ENCODE measurements around the gene TRIM38.

The TRIM38 gene

DNA sequence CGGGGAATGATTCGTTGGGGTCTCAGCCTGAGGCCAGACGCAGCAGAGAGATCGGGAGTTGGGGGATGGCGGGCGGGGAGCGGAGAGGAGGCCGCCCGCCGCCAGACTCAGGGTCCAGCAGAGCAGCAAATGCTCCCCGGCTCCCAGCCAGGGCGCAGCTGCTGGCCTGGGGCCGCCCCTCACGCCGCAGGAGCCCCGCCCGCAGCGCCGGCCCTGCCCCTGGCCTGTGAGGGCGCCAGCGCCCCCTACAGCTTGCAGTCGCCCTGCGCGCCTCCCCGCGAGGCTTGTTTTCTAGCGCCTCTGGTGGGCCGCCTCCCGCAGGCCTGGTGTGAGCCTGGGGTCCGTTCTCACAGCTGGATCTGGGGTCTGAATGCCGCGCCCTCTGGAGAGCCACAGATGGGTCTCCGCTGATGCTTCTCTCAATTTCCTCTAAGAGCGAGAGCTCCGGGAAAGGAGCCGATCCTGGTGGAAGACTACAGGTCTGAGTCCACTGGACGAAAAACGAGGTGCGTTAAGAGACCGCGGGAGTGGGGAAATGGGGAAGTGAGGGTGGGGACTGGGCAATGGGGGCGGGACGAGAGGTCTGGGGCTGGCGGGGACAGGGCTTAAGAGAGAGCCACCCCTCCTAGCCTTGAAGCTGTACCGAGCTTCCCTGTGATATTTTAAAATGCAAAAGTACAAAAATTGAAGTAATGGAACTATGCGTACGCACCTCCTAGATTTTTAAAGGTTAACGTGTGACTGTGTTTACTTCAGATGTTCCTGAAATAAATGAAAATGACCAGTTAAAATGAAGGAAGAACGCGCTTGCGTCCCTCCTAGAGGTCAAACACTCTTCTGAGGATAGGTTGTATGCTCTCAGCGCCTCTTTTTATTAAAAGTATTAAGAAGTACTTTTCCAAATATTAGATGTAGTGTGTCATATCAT lies 30.1 kb downstream of the TRIM38 start (continued):
- TF ChIP-seq TSHZ1 (tag by site-specific recombination; IDR thresholded peaks at IDR 0.05; ENCODE audit: borderline replicate concordance) (no peak), OVOL3 (tag by site-specific recombination; IDR thresholded peaks at IDR 0.05) (0 out of 2 replicates have a peak, but pooled peaks have one; percentile 5), ZNF341 (tag by site-specific recombination; IDR thresholded peaks at IDR 0.05; ENCODE audit: low read depth) (no peak; the same call in 1 of the 2 replicates), ZNF112 (tag by site-specific recombination; IDR thresholded peaks at IDR 0.05) (no peak), ZFP37 (tag by site-specific recombination; IDR thresholded peaks at IDR 0.05) (peak; percentile 60; the same call in 1 of the 2 replicates), ZNF416 (tag by site-specific recombination; IDR thresholded peaks at IDR 0.05) (no peak), MZF1 (tag by site-specific recombination; IDR thresholded peaks at IDR 0.05; ENCODE audit: borderline replicate concordance) (peak; percentile 84; the same call in 1 of the 2 replicates), ZNF621 (tag by site-specific recombination; IDR thresholded peaks at IDR 0.05) (no peak), SP3 (tag by site-specific recombination; IDR thresholded peaks at IDR 0.05) (peak; percentile 72), REPIN1 (tag by site-specific recombination; IDR thresholded peaks at IDR 0.05; ENCODE audit: low read depth) (no peak), INSM2 (tag by site-specific recombination; IDR thresholded peaks at IDR 0.05) (peak; percentile 37; the same call in 1 of the 2 replicates), ZNF239 (tag by site-specific recombination; IDR thresholded peaks at IDR 0.05) (no peak), ZNF658 (tag by site-specific recombination; IDR thresholded peaks at IDR 0.05) (no peak), ZNF138 (tag by site-specific recombination; IDR thresholded peaks at IDR 0.05; ENCODE audit: borderline replicate concordance) (no peak), ZNF529 (tag by site-specific recombination; IDR thresholded peaks at IDR 0.05; ENCODE audit: insufficient replicate concordance) (no peak), SCRT1 (tag by site-specific recombination; IDR thresholded peaks at IDR 0.05; ENCODE audit: borderline replicate concordance) (no peak), ZNF19 (tag by site-specific recombination; IDR thresholded peaks at IDR 0.05; ENCODE audit: low read depth) (no peak), ZNF10 (tag by site-specific recombination; IDR thresholded peaks at IDR 0.05) (no peak; the same call in 1 of the 2 replicates), ZNF2 (tag by site-specific recombination; IDR thresholded peaks at IDR 0.05) (no peak; the same call in 1 of the 2 replicates), ZNF677 (tag by site-specific recombination; IDR thresholded peaks at IDR 0.05) (0 out of 2 replicates have a peak, but pooled peaks have one; percentile 28)
- TF ChIP-seq, protein P1, sequence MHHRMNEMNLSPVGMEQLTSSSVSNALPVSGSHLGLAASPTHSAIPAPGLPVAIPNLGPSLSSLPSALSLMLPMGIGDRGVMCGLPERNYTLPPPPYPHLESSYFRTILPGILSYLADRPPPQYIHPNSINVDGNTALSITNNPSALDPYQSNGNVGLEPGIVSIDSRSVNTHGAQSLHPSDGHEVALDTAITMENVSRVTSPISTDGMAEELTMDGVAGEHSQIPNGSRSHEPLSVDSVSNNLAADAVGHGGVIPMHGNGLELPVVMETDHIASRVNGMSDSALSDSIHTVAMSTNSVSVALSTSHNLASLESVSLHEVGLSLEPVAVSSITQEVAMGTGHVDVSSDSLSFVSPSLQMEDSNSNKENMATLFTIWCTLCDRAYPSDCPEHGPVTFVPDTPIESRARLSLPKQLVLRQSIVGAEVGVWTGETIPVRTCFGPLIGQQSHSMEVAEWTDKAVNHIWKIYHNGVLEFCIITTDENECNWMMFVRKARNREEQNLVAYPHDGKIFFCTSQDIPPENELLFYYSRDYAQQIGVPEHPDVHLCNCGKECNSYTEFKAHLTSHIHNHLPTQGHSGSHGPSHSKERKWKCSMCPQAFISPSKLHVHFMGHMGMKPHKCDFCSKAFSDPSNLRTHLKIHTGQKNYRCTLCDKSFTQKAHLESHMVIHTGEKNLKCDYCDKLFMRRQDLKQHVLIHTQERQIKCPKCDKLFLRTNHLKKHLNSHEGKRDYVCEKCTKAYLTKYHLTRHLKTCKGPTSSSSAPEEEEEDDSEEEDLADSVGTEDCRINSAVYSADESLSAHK (tag by site-specific recombination; IDR thresholded peaks at IDR 0.05) = no peak
- TF ChIP-seq, protein P2, sequence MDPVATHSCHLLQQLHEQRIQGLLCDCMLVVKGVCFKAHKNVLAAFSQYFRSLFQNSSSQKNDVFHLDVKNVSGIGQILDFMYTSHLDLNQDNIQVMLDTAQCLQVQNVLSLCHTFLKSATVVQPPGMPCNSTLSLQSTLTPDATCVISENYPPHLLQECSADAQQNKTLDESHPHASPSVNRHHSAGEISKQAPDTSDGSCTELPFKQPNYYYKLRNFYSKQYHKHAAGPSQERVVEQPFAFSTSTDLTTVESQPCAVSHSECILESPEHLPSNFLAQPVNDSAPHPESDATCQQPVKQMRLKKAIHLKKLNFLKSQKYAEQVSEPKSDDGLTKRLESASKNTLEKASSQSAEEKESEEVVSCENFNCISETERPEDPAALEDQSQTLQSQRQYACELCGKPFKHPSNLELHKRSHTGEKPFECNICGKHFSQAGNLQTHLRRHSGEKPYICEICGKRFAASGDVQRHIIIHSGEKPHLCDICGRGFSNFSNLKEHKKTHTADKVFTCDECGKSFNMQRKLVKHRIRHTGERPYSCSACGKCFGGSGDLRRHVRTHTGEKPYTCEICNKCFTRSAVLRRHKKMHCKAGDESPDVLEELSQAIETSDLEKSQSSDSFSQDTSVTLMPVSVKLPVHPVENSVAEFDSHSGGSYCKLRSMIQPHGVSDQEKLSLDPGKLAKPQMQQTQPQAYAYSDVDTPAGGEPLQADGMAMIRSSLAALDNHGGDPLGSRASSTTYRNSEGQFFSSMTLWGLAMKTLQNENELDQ (tag by site-specific recombination; IDR thresholded peaks at IDR 0.05; ENCODE audit: low read depth) = no peak
- TF ChIP-seq, protein P3, sequence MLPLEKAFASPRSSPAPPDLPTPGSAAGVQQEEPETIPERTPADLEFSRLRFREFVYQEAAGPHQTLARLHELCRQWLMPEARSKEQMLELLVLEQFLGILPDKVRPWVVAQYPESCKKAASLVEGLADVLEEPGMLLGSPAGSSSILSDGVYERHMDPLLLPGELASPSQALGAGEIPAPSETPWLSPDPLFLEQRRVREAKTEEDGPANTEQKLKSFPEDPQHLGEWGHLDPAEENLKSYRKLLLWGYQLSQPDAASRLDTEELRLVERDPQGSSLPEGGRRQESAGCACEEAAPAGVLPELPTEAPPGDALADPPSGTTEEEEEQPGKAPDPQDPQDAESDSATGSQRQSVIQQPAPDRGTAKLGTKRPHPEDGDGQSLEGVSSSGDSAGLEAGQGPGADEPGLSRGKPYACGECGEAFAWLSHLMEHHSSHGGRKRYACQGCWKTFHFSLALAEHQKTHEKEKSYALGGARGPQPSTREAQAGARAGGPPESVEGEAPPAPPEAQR (tag by site-specific recombination; IDR thresholded peaks at IDR 0.05) = no peak
- TF ChIP-seq, protein P4, sequence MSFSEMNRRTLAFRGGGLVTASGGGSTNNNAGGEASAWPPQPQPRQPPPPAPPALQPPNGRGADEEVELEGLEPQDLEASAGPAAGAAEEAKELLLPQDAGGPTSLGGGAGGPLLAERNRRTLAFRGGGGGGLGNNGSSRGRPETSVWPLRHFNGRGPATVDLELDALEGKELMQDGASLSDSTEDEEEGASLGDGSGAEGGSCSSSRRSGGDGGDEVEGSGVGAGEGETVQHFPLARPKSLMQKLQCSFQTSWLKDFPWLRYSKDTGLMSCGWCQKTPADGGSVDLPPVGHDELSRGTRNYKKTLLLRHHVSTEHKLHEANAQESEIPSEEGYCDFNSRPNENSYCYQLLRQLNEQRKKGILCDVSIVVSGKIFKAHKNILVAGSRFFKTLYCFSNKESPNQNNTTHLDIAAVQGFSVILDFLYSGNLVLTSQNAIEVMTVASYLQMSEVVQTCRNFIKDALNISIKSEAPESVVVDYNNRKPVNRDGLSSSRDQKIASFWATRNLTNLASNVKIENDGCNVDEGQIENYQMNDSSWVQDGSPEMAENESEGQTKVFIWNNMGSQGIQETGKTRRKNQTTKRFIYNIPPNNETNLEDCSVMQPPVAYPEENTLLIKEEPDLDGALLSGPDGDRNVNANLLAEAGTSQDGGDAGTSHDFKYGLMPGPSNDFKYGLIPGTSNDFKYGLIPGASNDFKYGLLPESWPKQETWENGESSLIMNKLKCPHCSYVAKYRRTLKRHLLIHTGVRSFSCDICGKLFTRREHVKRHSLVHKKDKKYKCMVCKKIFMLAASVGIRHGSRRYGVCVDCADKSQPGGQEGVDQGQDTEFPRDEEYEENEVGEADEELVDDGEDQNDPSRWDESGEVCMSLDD (tag by site-specific recombination; IDR thresholded peaks at IDR 0.05) = 0 out of 2 replicates have a peak, but pooled peaks have one; percentile 54
